ENCODE measurements around the gene F10.

- TF ChIP-seq, protein P1, sequence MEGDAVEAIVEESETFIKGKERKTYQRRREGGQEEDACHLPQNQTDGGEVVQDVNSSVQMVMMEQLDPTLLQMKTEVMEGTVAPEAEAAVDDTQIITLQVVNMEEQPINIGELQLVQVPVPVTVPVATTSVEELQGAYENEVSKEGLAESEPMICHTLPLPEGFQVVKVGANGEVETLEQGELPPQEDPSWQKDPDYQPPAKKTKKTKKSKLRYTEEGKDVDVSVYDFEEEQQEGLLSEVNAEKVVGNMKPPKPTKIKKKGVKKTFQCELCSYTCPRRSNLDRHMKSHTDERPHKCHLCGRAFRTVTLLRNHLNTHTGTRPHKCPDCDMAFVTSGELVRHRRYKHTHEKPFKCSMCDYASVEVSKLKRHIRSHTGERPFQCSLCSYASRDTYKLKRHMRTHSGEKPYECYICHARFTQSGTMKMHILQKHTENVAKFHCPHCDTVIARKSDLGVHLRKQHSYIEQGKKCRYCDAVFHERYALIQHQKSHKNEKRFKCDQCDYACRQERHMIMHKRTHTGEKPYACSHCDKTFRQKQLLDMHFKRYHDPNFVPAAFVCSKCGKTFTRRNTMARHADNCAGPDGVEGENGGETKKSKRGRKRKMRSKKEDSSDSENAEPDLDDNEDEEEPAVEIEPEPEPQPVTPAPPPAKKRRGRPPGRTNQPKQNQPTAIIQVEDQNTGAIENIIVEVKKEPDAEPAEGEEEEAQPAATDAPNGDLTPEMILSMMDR (IDR thresholded peaks at IDR 0.05; ENCODE audit: insufficient read depth, low read length, poor library complexity, severe bottlenecking) = no peak
- TF ChIP-seq EZH2phosphoT487 (conservative IDR thresholded peaks at IDR 0.05; ENCODE audit: low read length) = no peak
Measured at GRCh38 chr13:113179374-113180230, 57.0 kb downstream of the F10 start.
